HG03342 (cell line): ENCODE results near the gene EIF4G3.
"Not testable (repeated sequence)": the region's sequence is repeated elsewhere in the genome, so short reads cannot be mapped to it uniquely, and the experiment has no call there.

Experiments
- ATAC-seq: cut with Tn5 transposase; IDR thresholded peaks from one replicate; pipeline ENCODE4 v1.9.1; 2021; ENCODE audit warnings: mild to moderate bottlenecking, moderate library complexity; ENCODE audit not compliant: unreplicated experiment

The EIF4G3 gene

DNA sequence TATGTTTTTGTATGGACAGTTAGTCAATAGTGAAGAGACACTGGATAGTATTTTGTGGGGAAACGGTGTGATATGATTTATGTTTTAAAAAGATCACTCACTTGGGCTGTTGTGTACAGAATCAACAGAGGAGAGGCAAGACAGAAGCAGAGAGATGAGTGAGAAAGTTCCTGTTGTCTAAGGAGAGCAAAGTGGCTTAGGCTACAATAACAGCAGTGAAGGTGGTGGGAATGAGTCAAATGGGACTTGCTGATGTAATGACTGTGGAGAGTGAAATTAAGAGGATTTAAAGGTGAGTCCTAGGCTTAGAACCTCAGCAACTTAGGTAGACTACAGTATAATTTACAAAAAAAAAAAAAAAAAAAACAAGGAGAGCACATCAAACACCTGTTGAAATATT, 220.4 kb downstream of the EIF4G3 start:
- ATAC-seq, result no peak

GRCh38 chr1:20950679-20951078, 226.0 kb downstream of the EIF4G3 start:
- no peak for ATAC-seq

DNA sequence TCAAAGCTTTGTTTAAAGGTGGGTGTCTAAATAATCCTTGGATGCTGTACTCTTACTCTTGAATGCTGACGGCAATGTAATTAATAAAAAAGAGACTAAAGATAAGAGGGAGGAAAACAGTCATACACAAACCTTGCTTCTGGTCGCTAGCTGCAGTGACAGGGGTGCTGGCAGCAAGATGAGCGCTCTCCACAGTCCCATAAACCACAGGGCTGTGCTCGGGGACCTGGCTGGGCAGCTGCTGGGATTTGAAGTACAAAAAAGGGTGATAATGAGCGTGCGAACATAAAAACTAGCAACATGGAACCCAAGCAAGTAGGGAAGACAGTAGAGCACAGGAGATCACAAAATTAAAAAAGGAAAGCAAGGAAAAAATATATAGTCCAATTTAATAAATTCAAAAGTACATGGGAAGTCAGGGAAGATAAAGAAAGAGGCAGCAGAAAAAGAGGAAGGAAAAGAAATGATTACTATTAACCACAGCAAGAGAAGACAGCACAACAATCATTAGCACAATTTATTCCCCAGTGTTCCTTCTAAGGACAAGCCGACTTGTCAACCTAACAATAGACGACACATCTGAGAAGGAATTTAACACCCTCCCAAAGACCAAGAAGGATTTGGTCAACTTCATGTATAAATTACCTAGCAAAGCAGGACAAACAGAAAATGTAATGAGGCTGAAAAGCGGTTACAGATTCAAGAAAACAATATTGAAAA, 226.7 kb downstream of the EIF4G3 start:
- no peak for ATAC-seq

- no peak for ATAC-seq
These were observed 228.6 kb downstream of the EIF4G3 start for GRCh38 chr1:20948101-20948500.

DNA sequence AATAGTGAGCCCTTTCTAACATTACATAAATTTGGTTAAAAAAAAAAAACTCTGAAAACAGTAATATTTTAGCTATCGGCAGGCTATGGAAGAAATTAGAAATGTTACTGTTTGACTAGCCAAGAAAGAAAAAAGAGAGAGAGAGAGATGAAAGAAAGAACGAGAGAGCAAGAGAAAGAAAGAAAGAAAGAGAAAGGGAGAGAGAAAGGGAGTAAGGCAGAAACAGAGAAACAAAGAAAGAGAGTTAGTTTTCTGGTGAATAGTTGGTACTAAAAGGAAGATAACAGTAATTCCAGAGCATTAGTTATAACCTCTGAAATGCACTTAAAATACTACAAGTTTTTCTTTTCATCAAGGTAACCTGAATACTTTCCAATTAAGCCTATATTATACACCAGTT, 229.3 kb downstream of the EIF4G3 start:
- no peak for ATAC-seq

GRCh38 chr1:20936621-20937020, 240.1 kb downstream of the EIF4G3 start:
- ATAC-seq, result no peak

DNA sequence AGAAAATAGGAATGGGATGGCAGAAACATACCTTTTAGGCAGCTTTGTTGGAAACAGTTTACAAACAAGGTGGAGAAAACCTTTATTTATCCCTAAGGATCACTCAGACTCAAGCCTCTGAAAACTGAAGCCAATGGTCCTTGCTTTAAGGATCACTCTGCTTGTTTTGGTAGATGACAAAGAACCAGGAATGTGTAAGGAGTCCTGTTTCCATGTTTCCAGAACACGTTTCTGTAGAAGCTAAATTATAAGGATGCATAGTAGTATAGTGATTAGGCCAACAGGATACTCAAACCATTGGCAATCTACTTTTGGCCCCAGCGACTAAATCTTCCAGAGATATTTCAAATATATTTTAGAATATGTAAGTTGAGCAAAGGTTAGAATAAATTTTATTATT, 240.5 kb downstream of the EIF4G3 start:
- no peak for ATAC-seq

DNA sequence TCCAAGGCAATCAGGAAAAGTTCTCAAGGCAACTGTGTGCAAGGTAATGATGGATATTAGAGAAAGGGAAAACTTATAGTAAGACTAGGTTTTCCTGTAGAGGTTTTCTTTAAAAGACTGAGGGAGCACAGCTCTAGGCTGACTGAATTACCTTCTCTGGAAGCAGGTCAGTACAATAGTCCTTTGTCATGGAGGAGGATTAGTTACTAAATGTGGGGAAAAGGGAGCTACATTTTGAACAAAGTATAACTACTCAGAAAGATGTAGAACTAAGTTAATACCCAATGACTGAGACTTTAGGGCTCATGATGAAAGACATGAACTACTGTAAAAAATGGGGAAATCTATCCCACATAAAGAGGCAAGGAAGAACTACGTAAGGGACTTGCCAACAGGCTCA, 241.0 kb downstream of the EIF4G3 start:
- no peak for ATAC-seq

DNA sequence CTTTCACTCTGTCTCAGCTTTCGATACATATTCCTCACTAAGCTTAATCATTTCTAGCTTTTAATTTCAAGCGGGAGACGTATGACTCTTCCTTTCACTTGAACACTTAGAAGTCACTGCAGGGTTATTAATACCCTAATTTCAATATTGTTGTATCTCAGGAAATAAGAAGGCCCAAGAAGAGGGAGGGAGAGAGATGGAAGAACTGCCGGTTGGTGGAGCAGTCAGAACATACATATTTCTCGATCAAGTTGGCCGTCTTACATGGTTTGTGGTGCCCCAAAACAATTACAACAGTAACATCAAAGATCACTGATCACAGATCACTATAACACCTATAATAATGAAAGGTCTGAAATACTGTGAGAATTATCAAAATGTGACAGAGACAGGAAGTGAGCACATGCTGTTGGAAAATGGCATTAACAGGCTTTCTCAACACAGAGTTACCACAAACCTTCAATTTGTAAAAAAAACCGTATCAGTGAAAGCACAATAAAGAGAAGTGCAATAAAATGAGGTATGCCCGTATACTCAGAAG, 244.2 kb downstream of the EIF4G3 start:
- no peak for ATAC-seq

- no peak for ATAC-seq
These were observed 244.7 kb downstream of the EIF4G3 start for GRCh38 chr1:20931930-20932436.

DNA sequence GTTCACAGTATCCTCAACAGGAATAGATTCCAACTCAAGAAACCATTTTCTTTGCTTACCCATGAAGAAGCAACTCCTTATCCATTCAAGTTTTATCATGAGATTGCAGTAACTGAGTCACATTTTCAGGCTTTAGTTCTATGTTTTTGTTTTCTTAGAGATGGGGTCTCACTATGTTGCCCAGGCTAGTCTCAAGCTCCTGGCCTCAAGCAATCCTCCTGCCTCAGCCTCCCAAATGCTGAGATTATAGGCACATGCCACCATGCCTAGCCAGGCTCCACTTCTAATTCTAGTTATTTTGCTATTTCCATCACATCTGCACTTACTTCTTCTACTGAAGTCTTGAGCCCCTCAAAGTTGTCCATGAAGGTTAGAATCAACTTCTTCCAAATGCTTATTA, 246.3 kb downstream of the EIF4G3 start:
- no peak for ATAC-seq

- no peak for ATAC-seq
These were observed 248.6 kb downstream of the EIF4G3 start for GRCh38 chr1:20928146-20928545.

DNA sequence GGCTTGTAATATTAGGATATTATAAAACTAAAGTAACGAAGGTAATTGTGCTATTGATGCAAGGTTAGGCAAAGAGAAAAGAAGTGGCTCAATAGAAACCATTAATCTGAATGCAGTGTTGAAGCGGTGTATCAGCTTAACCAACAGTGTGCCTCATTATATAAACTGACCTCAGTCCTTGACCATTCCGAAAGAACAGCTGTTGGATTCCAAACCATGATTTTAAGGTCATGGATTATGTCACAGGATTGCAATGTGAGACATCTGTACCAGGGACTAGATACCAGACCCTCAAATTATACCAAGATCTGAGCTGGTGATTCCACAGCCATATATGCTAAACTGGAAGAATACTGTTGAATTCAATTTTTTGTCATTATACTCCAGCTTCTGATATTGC, 255.4 kb downstream of the EIF4G3 start:
- ATAC-seq, result no peak

GRCh38 chr1:20913242-20913641, 263.5 kb downstream of the EIF4G3 start:
- no peak for ATAC-seq

DNA sequence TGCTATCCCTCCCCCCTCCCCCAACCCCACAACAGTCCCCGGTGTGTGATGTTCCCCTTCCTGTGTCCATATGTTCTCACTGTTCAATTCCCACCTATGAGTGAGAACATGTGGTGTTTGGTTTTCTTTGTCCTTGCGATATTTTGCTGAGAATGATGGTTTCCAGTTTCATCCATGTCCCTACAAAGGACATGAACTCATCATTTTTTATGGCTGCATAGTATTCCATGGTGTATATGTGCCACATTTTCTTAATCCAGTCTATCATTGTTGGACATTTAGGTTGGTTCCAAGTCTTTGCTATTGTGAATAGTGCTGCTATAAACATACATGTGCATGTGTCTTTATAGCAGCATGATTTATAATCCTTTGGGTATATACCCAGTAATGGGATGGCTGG, 269.2 kb downstream of the EIF4G3 start:
- ATAC-seq, result not testable (repeated sequence)

- ATAC-seq, result no peak
These were observed 273.3 kb downstream of the EIF4G3 start for GRCh38 chr1:20903437-20903836.

DNA sequence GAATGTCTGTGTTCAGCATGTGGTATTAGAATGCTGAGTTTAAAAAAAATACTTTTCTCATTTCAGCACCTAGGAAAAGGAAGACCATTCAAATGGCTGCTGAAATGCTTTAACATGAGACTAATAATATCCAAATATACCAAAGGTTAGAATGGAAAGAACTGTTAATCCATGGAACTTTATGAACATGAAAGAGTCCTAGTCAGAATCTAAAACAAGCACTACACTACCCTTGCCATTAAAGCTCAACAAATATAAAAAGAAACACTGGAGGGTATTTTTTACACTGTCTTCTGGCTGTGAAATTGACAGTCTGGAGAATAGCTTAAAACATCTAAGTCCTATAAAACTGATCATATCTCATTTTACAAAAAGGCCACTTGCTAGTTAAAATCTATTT, 276.6 kb downstream of the EIF4G3 start:
- ATAC-seq, result no peak

DNA sequence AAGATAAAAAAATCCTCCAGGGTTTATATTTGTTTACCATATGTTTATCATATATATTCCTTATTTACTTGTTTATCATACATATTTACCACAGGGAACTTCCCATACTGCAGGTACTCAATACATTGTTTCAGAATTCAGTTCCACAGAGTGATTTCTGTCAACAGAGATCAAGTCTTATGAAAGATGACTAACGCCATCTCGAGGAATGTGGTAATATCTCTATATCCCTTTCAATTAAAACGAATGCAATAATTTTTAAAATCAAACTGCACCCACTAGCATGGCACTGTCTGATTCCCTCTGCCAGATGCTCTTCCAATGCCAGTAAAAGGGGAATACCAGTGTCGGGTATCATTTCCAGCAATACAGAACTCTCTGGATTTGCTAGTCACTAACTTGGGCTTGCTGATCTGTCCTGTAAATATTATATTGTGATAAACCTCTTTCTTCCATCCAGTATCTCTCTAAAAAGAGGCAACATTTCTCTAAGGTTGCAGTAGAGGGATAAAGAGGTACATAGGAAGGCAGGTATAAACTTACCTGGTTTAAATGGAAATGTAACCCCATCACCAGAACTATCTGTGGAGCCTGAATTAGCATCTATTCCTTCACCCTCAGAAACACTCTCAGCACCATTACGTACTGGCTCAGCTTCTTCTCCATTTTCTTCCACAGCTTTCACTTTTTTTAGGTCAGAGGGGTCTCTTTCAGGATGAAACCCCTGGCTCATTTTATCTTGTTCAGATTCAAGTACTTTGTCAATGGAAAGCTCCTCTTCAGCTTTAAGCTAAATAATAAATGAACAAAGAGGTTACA, 277.3 kb downstream of the EIF4G3 start:
- no peak for ATAC-seq

DNA sequence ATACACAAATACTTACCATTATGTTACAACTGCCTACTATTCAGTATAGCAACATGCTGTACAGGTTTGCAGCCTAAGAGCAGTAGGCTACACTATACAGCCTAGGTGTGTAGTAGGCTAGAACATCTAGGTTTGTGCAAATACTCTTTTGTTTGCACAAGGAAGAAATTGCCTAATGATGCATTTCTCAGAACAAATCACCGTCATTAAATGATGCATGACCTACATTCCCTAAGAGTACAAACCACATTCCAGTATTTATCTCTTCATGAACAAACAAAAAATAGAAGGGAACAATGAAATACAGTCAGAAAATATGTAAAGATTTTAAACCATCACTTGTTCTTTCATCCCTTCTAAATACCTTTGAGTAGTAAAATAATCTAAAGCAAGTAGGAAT, 279.9 kb downstream of the EIF4G3 start:
- ATAC-seq, result no peak

- ATAC-seq, result no peak
These were observed 282.8 kb downstream of the EIF4G3 start for GRCh38 chr1:20893931-20894330.

DNA sequence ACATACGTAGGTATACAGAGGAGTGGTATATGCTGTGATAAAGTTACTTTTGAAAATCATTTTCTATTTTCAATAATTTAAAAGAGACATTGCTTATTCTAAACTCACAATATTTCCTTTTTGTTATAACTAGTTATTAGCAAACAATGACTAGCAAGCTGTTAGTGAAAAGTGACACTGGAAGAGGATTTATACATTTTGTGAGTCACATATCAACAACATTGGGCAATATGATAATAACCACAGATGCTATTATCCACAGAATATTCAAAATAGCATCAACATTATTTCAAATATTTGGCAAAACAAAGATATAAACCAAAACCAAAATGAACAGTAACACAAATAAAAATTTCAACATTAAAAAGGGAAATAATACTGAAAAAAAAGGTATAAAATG, 285.6 kb downstream of the EIF4G3 start:
- no peak for ATAC-seq

- no peak for ATAC-seq
These were observed 289.5 kb downstream of the EIF4G3 start for GRCh38 chr1:20887246-20887645.
